ENCODE measurements around the gene RAPGEF3. TPM values are rescaled to one million over a fixed set of nuclear protein-coding genes. Genes with fewer than 3 reads are reported as not detected.

RAPGEF3 gene
- total RNA-seq, 4 donors from 2014 or later, result 18.3 to 48.2 (median 32.5) TPM

DNA sequence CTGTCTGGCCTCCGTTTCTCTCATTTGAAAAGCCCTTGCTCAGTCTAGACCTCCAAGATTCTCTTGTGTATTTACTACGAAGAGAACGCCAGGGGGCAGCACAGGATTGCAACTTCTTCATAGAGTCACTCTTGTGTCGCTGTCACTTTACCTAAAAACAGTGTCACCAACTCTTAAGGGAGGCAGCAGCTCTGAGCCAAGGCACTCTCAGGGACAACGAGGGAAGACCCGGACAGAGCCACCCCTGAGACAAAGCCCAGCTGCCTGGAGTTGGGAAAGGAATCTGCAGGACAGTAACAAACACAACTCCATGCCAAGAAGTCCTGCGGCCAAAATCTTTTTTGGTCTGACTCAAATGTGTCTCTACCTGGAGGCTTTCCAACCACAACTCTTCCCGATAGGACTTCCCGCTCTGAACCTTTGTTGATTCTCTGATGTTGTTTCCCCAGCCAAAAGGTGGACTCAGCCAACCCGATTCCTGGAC is 43.2 kb downstream of the RAPGEF3 start:
- peak; percentile 94 for DNase-seq (ENCODE audit: extremely low spot score)
- Histone ChIP-seq H3K36me3 (no peaks in the 10 kb centered on the region), H3K4me1 (peaks cover 46 to 53% (median 50%) of the 10 kb centered on the region in 4 donors), H3K4me3 (peak overlapping the region; percentile 17 to 31 (median 28)), H3K27me3 (no peaks in the 10 kb centered on the region), H3K27ac (replicated peaks in 1 of 4) (peak overlapping the region; percentile 80 to 86 (median 82)), H3K9me3 (no peaks in the 10 kb centered on the region)
- WGBS, result 8% methylated on average over 10 of the region's 10 CpGs
- TF ChIP-seq, protein P1, sequence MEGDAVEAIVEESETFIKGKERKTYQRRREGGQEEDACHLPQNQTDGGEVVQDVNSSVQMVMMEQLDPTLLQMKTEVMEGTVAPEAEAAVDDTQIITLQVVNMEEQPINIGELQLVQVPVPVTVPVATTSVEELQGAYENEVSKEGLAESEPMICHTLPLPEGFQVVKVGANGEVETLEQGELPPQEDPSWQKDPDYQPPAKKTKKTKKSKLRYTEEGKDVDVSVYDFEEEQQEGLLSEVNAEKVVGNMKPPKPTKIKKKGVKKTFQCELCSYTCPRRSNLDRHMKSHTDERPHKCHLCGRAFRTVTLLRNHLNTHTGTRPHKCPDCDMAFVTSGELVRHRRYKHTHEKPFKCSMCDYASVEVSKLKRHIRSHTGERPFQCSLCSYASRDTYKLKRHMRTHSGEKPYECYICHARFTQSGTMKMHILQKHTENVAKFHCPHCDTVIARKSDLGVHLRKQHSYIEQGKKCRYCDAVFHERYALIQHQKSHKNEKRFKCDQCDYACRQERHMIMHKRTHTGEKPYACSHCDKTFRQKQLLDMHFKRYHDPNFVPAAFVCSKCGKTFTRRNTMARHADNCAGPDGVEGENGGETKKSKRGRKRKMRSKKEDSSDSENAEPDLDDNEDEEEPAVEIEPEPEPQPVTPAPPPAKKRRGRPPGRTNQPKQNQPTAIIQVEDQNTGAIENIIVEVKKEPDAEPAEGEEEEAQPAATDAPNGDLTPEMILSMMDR (IDR thresholded peaks at IDR 0.05), result peak; percentile 71 to 83 (median 74)
- TF ChIP-seq POLR2A (IDR thresholded peaks at IDR 0.05; ENCODE audit: low read depth) (no peak), POLR2AphosphoS5 (IDR thresholded peaks at IDR 0.05) (peak in 1 of 2 donors; percentile 68), EP300 (IDR thresholded peaks at IDR 0.05) (no peak)
- intact Hi-C loops (cut with DNase I), result loop anchor here (2.0 to 10.0 kb wide), 4 partner anchors 42 to 249 kb away; partner anchors contain the start of genes RAPGEF3 and TMEM106C

DNA sequence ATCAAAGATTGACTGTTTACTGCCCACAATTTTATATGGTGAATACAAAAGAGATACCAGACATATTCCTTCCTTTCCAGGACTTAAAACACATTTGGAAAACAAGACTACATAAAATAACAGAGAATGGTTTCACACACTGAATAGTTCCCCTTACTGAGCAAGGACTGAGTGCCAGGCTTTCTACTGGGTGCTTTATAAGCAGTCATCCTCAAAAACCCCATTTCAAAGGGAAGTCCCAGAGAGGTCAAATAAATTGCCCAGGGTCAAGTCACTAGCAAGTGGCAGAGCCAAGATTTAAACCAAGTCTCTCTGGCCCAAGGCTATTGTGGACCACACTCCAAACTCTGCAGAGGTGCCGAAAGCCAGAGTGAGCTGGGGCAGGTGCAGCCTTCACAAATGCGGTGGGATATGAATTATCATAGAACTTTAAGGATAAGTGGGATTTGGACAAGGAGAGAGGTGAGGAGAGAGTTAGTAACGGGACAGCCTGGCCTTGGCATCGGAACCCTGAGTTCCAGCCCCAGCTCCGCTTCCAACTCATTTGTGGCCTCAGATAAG is 43.8 kb downstream of the RAPGEF3 start:
- intact Hi-C loops (cut with DNase I), result loop anchor here (2.0 to 10.0 kb wide), 4 partner anchors 42 to 250 kb away; partner anchors contain the start of genes RAPGEF3 and TMEM106C
- Histone ChIP-seq H3K4me1 (peaks cover 46 to 53% (median 50%) of the 10 kb centered on the region in 4 donors), H3K4me3 (peak overlapping the region in 1 of 4 donors; percentile 28), H3K27me3 (no peaks in the 10 kb centered on the region), H3K27ac (replicated peaks in 1 of 4) (peak overlapping the region; percentile 80 to 86 (median 82)), H3K9me3 (no peaks in the 10 kb centered on the region), H3K36me3 (no peaks in the 10 kb centered on the region)
- WGBS, result 38% methylated on average over 5 of the region's 5 CpGs
- no peak for DNase-seq (ENCODE audit: extremely low spot score)
- TF ChIP-seq, protein P1 (IDR thresholded peaks at IDR 0.05), result no peak
- TF ChIP-seq POLR2AphosphoS5 (IDR thresholded peaks at IDR 0.05), result no peak
- no peak for TF ChIP-seq EP300 (IDR thresholded peaks at IDR 0.05)
- TF ChIP-seq POLR2A (IDR thresholded peaks at IDR 0.05; ENCODE audit: low read depth), result no peak

DNA sequence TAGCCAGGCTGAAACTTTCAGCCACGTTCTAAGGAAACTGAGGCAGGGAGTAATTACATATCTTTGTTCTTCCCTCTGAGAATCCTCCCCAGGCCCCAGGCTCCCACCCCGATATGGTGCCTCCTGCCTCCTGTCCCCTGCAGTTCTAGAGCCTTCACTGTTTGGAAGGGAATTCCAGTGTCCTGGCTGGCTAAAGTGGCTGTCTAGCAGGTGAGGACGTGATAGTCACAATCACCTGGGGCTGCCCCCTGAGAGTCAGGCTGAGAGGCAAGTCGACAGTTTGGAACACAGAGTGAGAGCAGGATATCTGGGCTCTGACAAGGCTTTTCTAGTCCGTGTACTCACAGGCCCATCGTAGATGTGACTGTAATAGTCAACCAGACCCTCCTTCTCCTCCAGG is 46.5 kb downstream of the RAPGEF3 start:
- peaks cover 30 to 35% (median 34%) of the 10 kb centered on the region in 4 donors for H3K4me1 ChIP-seq
- no peak overlapping the region for H3K27ac ChIP-seq (replicated peaks in 1 of 4)
- intact Hi-C loops (cut with DNase I), result loop anchor here (10.0 kb wide), 1 partner anchor 253 kb away; the partner anchor contains the start of gene TMEM106C
- no peaks in the 10 kb centered on the region for H3K27me3 ChIP-seq
- H3K9me3 ChIP-seq, result no peaks in the 10 kb centered on the region
- WGBS, result 88% methylated on average over 6 of the region's 6 CpGs
- H3K36me3 ChIP-seq, result no peaks in the 10 kb centered on the region
- DNase-seq (ENCODE audit: extremely low spot score), result peak; percentile 12
- H3K4me3 ChIP-seq, result no peak overlapping the region
- TF ChIP-seq, protein P1 (IDR thresholded peaks at IDR 0.05), result no peak
- TF ChIP-seq POLR2A (IDR thresholded peaks at IDR 0.05; ENCODE audit: low read depth) (no peak), EP300 (IDR thresholded peaks at IDR 0.05) (no peak), POLR2AphosphoS5 (IDR thresholded peaks at IDR 0.05) (no peak)

DNA sequence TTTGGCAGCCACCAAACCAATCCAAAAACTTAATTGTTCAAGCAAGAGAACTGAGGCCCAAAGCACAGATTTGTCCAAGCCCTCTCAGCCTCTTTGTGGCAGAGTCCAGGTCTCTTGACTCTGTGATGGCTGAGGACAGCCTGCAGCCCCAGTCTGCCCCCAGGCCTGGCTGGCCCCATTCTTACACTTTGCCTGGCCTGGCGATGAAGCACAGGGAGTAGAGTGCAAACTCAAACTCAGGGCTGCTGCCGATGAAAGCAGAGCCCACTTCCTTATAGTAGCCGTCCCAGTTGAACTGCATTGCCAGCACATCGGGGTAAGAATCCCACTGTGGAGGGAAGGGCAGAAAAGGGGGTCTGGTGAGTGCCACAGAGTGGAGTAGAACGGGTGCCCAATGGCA is 47.2 kb downstream of the RAPGEF3 start:
- H3K9me3 ChIP-seq, result no peaks in the 10 kb centered on the region

More for the DNA sequence above, 47.2 kb downstream of the RAPGEF3 start:
- H3K4me3 ChIP-seq, result no peak overlapping the region
- TF ChIP-seq POLR2AphosphoS5 (IDR thresholded peaks at IDR 0.05), result no peak
- no peak for TF ChIP-seq POLR2A (IDR thresholded peaks at IDR 0.05; ENCODE audit: low read depth)
- TF ChIP-seq, protein P1 (IDR thresholded peaks at IDR 0.05), result no peak
- no peak for TF ChIP-seq EP300 (IDR thresholded peaks at IDR 0.05)
- WGBS, result 96% methylated on average over 5 of the region's 5 CpGs
- DNase-seq (ENCODE audit: extremely low spot score), result peak; percentile 57
- H3K4me1 ChIP-seq, result peaks cover 28 to 35% (median 34%) of the 10 kb centered on the region in 4 donors
- no peaks in the 10 kb centered on the region for H3K36me3 ChIP-seq
- no peak overlapping the region for H3K27ac ChIP-seq (replicated peaks in 1 of 4)
- intact Hi-C loops (cut with DNase I), result loop anchor here (10.0 kb wide), 1 partner anchor 253 kb away; the partner anchor contains the start of gene TMEM106C
- no peaks in the 10 kb centered on the region for H3K27me3 ChIP-seq

Measured in esophagus muscularis mucosa (tissue), 4 donors.